SH-SY5Y (cell line): Measurements from ENCODE around the gene KL.

ENCODE experiments used
- GATA2 ChIP-seq: IDR thresholded peaks from 2 replicates; pipeline ENCODE4 v1.6.1; 2011; ENCODE audit warnings: mild to moderate bottlenecking, low read depth, low read length
- GATA3 ChIP-seq: IDR thresholded peaks from 2 replicates; pipeline ENCODE4 v1.6.1; 2011; ENCODE audit warnings: low read depth, mild to moderate bottlenecking, low read length, moderate library complexity

KL gene

DNA sequence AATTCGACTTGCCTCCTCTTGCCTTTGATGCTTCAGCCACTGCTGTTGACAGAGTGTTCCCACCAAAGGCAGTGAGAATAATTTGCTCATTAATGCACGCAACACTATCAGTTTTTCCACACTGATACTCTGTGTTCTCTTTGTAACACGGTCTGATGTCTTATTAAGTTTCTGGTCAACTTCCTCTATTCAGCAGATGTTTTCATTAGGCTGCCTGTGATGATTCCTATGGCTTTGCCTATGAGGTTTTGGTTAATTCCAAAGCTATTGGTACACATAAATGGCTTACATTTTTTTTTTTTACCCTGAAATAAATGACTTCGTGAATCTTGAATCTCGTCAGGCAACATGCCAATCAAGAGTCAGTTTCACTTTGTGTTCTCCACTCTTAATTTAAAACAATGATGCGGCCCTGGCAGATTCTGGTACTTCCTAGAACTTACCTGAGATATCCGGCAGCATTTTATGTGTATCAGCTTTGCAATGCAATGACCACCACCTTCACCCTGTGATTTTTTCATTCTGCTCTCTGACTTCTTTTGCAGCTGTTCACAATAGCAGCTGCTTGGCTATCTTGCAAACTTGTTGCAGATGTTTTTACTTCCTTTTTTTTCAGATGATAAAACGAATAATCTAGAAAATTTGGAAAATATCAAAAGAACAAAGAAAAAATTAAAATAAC lies 27.5 kb upstream of the KL start:
- TF ChIP-seq GATA3 = no peak
- TF ChIP-seq GATA2 = no peak

GRCh38 chr13:32989290-32989667 lies 26.9 kb upstream of the KL start:
- TF ChIP-seq GATA2 = no peak
- TF ChIP-seq GATA3 = no peak

GRCh38 chr13:32989942-32990341 lies 26.3 kb upstream of the KL start:
- TF ChIP-seq GATA3 (no peak), GATA2 (no peak)

- TF ChIP-seq GATA2 (no peak), GATA3 (no peak)
Observed at GRCh38 chr13:32993145-32993544, 23.1 kb upstream of the KL start.

DNA sequence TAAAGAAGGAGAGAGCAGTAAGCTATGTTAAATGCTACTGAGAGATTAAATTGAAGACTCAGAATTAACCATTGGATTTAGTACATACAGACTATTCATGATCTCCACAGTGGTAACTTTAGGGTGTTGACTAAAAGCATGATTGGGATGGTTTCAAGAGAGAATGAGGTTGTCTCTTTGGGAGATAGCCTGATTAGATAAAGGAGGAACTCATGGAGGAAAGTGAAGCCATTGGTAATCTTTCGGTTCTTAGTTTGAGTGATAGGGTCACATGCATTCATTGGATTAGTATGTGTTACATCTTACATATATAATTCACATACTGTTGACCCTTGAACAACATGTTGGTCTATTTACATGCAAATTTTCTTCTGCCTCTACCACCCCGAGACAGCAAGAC lies 18.8 kb upstream of the KL start:
- TF ChIP-seq GATA2 (no peak), GATA3 (no peak)

DNA sequence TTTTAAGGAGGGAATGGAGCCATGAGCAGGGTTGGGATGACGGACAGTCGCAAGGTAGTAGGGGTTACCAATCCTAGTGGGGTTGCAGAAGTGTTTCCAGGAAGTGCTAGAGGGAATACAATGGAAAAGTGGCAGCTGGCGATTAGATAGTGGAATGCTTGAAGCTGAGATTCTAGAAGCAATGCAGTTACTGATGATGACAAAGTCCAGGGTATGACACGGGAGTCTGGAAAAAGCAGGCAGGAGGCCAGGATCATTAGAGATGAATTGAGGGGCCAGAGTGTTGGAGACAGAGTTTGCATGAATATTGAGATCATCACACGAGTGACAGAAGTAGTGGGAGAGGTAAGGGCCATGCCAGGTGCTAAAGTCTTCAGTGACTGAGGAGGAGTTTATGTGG lies 17.3 kb upstream of the KL start:
- TF ChIP-seq GATA3 (no peak), GATA2 (no peak)

DNA sequence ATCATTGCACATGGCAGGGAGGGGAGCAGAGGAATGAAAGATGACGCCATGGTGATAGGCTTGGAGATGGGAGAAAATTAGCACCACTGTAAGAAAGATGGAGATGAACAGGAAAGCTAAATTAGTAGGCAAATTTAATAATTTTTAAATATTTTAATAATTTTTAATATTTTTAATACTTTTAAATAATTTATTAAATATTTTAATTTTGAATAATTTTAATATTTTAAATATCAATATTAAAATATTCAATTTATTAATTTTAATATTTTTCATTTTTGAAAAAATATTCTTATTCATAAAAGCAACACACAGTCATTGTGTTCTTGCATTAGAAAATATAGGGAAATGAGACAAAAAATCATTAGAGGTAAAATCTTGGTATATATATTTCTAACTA lies 15.9 kb upstream of the KL start:
- TF ChIP-seq GATA3 (no peak), GATA2 (no peak)

- TF ChIP-seq GATA2 = no peak
- TF ChIP-seq GATA3 = no peak
Observed at GRCh38 chr13:33003458-33004019, 12.7 kb upstream of the KL start.

DNA sequence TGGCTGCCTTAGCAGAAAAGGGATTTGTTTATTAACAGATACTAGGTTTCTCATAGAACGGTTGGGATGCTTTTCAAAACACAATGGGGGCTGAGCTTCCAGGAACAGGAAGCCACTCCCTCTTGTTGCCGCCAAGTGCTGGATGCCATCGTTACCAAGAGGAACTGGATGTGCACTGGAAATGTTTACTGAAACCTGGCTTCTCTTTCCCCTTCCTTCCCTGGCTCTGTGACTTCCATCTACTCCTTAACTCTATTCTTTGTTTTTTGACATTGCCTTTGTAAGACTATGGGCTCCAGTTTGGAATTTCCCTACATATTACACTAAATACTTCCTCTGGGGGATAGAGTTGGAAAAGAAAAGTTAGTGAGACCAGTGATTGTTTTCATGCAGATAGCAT lies 11.7 kb upstream of the KL start:
- TF ChIP-seq GATA3 (no peak), GATA2 (no peak)

DNA sequence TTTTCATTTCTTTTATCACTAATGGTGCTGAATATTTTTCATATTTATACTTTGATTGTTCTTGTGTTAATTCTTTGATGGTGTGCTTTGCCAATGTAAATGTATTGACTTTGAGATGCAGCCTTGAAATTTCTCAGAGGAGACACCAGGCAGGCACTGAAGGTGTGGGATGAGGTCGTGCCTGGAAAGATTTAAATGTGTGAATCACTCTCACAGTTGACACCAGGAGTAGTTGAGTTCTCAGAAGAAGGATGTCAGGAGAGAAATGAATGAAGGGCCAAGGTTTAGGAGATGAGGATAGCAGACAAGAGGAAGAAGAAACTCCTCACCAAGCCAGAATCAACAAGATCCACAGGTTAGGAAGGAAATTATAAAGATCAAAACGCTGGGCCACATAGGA lies 10.1 kb upstream of the KL start:
- TF ChIP-seq GATA3 = no peak
- TF ChIP-seq GATA2 = no peak

- TF ChIP-seq GATA3 (no peak), GATA2 (no peak)
Observed at GRCh38 chr13:33006638-33007037, 9.6 kb upstream of the KL start.

GRCh38 chr13:33007237-33007636 lies 9.0 kb upstream of the KL start:
- no peak for TF ChIP-seq GATA2
- no peak for TF ChIP-seq GATA3

DNA sequence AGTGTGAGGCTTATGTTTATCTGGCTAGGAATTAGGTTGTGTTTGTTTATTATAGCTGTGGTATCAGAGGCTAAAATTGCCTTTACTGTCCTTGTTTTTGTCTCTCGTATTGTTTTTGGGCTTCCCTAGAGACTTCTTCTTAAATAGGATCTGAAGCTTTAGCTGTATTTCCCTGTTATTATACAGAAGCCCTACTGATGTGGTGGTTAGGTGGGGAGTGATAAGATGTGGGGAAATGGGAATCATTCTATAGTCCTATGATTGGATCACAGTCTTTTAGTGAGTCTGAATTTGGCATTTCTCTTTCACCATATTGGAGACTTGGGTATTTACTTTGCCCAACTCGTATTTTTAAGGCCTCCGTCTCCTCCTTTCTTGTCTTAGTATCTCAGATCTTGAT lies 8.3 kb upstream of the KL start:
- TF ChIP-seq GATA2 (no peak), GATA3 (no peak)

DNA sequence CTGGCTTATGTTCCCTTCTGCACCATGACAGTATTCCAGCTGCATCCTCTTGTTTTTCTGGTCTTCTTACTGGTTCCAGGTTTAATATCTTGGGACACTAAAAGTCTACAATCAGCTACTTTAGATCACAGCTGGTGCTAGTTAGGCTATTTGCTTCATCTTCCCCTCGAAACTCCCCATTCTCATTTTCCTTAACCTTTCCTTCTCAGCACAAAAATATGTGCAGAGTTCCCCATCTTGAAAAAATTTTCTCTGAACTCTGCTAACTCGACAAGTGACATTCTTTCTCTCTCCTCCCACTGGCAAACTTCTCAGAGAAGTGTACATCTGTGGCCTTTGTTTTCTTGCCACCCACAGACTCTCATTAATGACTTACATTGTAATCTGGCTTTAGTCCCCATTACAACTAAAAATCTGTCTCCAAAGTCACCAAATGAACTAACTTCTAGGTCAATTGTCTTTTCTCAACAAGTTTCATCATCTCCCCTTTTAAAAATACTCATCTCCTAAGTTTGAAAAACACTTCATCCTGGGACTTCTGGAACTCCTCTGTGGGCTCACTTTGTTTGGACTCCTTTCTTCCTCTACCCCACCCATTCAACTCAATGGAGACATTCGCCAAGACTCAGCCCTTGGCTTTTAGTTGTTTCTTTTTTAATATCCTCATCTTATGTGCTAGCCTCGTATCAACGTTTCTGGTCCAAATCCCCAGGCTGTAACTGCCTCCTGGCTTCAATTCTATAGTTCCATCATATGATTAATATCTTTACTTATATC lies 7.1 kb upstream of the KL start:
- TF ChIP-seq GATA3 (no peak), GATA2 (no peak)
